AG09309 (cell line): ENCODE results near the gene CSRP1.
"Not testable (repeated sequence)": the region's sequence is repeated elsewhere in the genome, so short reads cannot be mapped to it uniquely, and the experiment has no call there.

Source experiments
- DNase-seq: peaks from one replicate; pipeline ENCODE4 v3.0.0-alpha.2; 2010; ENCODE audit warnings: low read depth
- H3K4me3 ChIP-seq: 2 replicates; pipeline ENCODE4 v1.5.1; 2011; ENCODE audit warnings: mild to moderate bottlenecking, low read depth, low read length, moderate library complexity; ENCODE audit not compliant: control insufficient read depth
- CTCF ChIP-seq: IDR thresholded peaks from 2 replicates; pipeline ENCODE4 v1.5.1; 2011; ENCODE audit warnings: mild to moderate bottlenecking, low read depth, low read length, inconsistent platforms; ENCODE audit not compliant: insufficient read depth, control insufficient read depth; ENCODE audit errors: missing control alignments

The CSRP1 gene

DNA sequence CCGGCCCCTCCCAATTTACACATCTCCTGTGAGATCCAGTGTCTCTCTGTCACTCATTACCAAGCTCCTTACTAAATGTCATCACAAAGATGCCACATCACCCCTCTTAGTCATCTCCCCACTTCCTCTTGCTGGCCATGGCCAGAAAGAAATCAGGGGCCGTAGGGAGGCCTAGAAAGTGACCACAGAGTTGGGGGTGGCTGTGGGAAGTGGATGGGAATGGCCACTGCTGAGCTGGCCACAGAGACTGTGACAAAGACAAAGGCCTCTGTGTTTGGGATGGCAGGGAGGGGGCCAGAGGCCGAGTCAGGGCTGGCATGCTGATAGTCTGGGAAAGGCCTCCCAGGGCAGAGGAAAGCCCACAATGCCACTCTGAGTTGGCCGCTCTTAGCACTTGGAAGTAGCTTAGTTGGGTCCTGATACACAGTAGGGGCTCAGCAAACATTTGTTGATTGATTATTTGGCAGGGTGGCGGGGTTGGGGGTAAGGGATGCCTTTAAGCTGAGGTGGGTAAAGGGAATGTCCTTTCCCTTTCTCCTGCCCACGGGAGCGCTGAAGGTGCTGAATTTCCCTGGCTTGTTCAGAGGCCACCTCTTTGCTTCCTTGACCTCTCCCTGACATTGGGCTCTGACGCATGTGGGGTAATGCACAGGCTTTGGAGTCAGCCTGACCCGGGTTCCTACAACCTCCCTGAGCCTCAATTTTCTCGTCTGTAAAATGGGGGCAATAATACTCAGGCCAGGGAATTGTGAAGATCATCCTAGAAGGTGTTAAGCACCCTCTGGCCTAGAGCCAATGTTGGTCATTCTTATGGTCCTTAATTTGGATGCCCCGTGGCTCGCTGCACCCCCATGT is 45.2 kb upstream of the CSRP1 start:
- DNase-seq = no peak
- no peak overlapping the region for H3K4me3 ChIP-seq
- no peak for TF ChIP-seq CTCF

DNA sequence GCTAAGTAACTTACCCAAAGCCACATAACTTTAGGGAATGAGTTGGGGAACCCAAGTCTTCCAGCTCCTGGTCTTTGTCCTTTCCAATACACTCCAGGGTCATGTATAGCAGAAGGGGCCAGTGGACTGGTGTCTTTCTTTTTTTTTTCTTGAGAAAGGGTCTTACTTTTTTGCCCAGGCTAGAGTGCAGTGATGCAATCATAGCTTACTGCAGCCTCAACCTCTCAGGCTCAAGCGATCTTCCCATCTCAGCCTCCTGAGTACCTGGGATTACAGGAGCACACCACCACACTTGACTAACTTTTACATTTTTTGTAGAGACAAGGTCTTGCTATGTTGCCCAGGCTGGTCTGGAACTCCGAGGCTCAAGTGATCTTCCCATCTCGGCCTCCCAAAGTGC is 44.2 kb upstream of the CSRP1 start:
- H3K4me3 ChIP-seq = no peak overlapping the region
- no peak for TF ChIP-seq CTCF
- no peak for DNase-seq

- not testable (repeated sequence) for DNase-seq, H3K4me3 ChIP-seq
Measured at GRCh38 chr1:201549522-201549921, 42.6 kb upstream of the CSRP1 start.

DNA sequence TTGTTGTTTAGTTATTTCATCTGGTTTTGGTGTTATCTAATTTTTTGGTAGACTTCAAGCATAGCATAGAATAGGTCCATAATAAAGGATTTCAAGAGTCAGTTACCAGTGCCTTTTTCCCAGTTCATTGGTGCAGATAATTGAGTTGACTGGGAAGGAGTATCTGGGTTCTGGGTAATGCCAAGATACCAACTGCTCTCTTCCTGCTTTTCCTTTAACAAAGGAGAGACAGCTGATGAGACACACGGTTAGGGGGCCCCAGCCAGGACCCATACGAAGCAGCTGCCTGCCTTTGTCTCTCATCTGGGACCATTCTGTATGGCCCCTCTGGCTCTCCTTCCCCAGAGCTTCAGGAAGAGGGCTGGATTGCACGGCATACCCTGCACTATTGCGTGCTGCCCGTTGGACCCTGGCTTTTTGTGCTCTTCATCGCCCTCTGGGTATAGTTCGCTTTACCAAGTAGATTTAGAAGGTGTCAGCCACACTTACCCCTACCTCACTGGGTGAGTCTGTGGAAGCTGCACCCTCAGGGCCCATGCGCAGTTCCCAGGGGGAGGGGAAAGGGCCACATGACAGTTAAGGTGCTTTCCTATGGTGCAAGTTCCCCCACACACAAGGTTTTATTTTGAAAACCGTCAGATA is 39.0 kb upstream of the CSRP1 start:
- no peak for DNase-seq
- no peak overlapping the region for H3K4me3 ChIP-seq
- no peak for TF ChIP-seq CTCF

GRCh38 chr1:201544710-201545109 is 37.8 kb upstream of the CSRP1 start:
- DNase-seq = no peak
- TF ChIP-seq CTCF = no peak
- H3K4me3 ChIP-seq = no peak overlapping the region

GRCh38 chr1:201543871-201544642 is 37.1 kb upstream of the CSRP1 start:
- no peak for TF ChIP-seq CTCF
- DNase-seq = no peak
- H3K4me3 ChIP-seq = no peak overlapping the region
